Kidney (tissue), 14 donors: Measurements from ENCODE around the gene ZBTB47. TPM values are rescaled to one million over a fixed set of nuclear protein-coding genes. Genes with fewer than 3 reads are reported as not detected.

Source experiments
- DNase-seq, 5 donors: peaks; one replicate each; pipeline ENCODE4 v3.0.0-alpha.2; 2013 to 2020
- FAIRE-seq: peaks from 2 replicates; lab custom pipeline; 2012; peaks lifted over from hg19 to GRCh38; lab: Jason Lieb, UNC
- H3K27ac ChIP-seq, 2 donors: one replicate each; pipeline ENCODE4 v1.7.0; 2013; ENCODE audit warnings: low read depth in 2 of 2, low read length in 2 of 2, inconsistent platforms in 1 of 2
- H3K27me3 ChIP-seq: one replicate; pipeline ENCODE4 v1.7.1; 2013; ENCODE audit warnings: low read length, inconsistent platforms; ENCODE audit not compliant: control insufficient read depth, insufficient read depth
- H3K36me3 ChIP-seq, 3 donors: one replicate each; pipeline versions ENCODE4 v1.7.0 to v1.7.1; 2013; ENCODE audit warnings: low read length in 3 of 3, control low read depth in 1 of 3, inconsistent platforms in 1 of 3; ENCODE audit not compliant: insufficient read depth in 3 of 3, control insufficient read depth in 2 of 3
- H3K4me1 ChIP-seq, 3 donors: one replicate each; pipeline versions ENCODE4 v1.7.0 to v1.7.1; 2013; ENCODE audit warnings: low read length in 3 of 3, inconsistent platforms in 1 of 3, low read depth in 1 of 3; ENCODE audit not compliant: control insufficient read depth in 2 of 3, insufficient read depth in 2 of 3
- H3K4me3 ChIP-seq, 3 donors: one replicate each; pipeline versions ENCODE4 v1.7.0 to v1.8.1; 2013; ENCODE audit warnings: low read length in 3 of 3, control low read depth in 1 of 3, inconsistent platforms in 1 of 3
- H3K9ac ChIP-seq, 3 donors: one replicate each; pipeline versions ENCODE4 v1.7.0 to v1.7.1; 2013; ENCODE audit warnings: low read length in 3 of 3, control low read depth in 1 of 3, inconsistent platforms in 1 of 3
- H3K9me3 ChIP-seq, 3 donors: one replicate each; pipeline versions ENCODE4 v1.7.0 to v1.7.1; 2013; ENCODE audit warnings: low read length in 3 of 3, control low read depth in 1 of 3, inconsistent platforms in 1 of 3; ENCODE audit not compliant: control insufficient read depth in 2 of 3, insufficient read depth in 1 of 3
- CTCF ChIP-seq: IDR thresholded peaks from 3 replicates; pipeline ENCODE4 v1.5.1; 2012; ENCODE audit warnings: mild to moderate bottlenecking, moderate library complexity, borderline replicate concordance; ENCODE audit not compliant: insufficient read depth; ENCODE audit errors: extremely low read depth
- intact Hi-C: fragments of 100-400 bp; cut with DNase I; formaldehyde crosslinking; loops from one replicate; pipeline ENCODE4 v1.11.1; 2022
- polyA plus RNA-seq: library from polyadenylated mRNA; stranded (reverse); fragments of 350-450 nt; fragmentation: Illumina TruSeq; extraction: RNeasy Lipid Tissue Mini Kit (QIAGEN cat#74804); gene quantifications from one replicate; pipeline ENCODE4 v1.2.3, GENCODE V29; 2014; ENCODE audit warnings: low read depth, low replicate concordance; ENCODE audit not compliant: insufficient read depth
- total RNA-seq: library from RNA; stranded (reverse); fragmentation: NEBNext Ultra II Directional; extraction: Animal tissue kit (Norgen Biotek cat#: 25700); gene quantifications from one replicate; pipeline ENCODE4 v1.2.1, GENCODE V29; 2021
- donor health status: control.
- donor health status: control.
- donor health status: control.
- donor health status: control.
- donor health status: control.
- donor health status: DM: yes; HTN: yes; CAD: no.
- donor health status: Normal renal cell carcinoma (clear cell type).

The ZBTB47 gene
- total and polyA plus RNA-seq, 2 donors from 2014 or later: 7.8 to 26.6 TPM

GRCh38 chr3:42705962-42706585 lies 52.6 kb downstream of the ZBTB47 start:
- DNase-seq: no peak
- FAIRE-seq: no peak
- Histone ChIP-seq H3K4me1 (no peaks in the 10 kb centered on the region), H3K27me3 (no peaks in the 10 kb centered on the region), H3K9me3 (no peaks in the 10 kb centered on the region), H3K36me3 (no peaks in the 10 kb centered on the region), H3K27ac (no peak overlapping the region), H3K9ac (no peak overlapping the region), H3K4me3 (no peak overlapping the region)
- intact Hi-C loops: no loop called here
- TF ChIP-seq CTCF: no peak

- intact Hi-C loops: no loop called here
- DNase-seq: peak in 3 of 5 donors; percentile 4 to 35 (median 10)
- Histone ChIP-seq H3K36me3 (no peaks in the 10 kb centered on the region), H3K9me3 (no peaks in the 10 kb centered on the region), H3K27me3 (no peaks in the 10 kb centered on the region), H3K4me3 (no peak overlapping the region), H3K27ac (no peak overlapping the region), H3K9ac (no peak overlapping the region), H3K4me1 (no peaks in the 10 kb centered on the region)
- TF ChIP-seq CTCF: no peak
- no peak for FAIRE-seq
Observed at GRCh38 chr3:42706721-42707619, 53.5 kb downstream of the ZBTB47 start.

- no peak overlapping the region for H3K9ac ChIP-seq
- FAIRE-seq: no peak
- H3K36me3 ChIP-seq: no peaks in the 10 kb centered on the region
- no peaks in the 10 kb centered on the region for H3K9me3 ChIP-seq
- no peaks in the 10 kb centered on the region for H3K27me3 ChIP-seq
- no peak overlapping the region for H3K27ac ChIP-seq
- H3K4me3 ChIP-seq: no peak overlapping the region
- no peak for TF ChIP-seq CTCF
- intact Hi-C loops: no loop called here
- DNase-seq: peak in 1 of 5 donors; percentile 14
- H3K4me1 ChIP-seq: no peaks in the 10 kb centered on the region
Observed at GRCh38 chr3:42707620-42708355, 54.3 kb downstream of the ZBTB47 start.
